Measurements from ENCODE around the gene RNF212.
"Not testable (repeated sequence)": the region's sequence is repeated elsewhere in the genome, so short reads cannot be mapped to it uniquely, and the experiment has no call there.

Gene RNF212, protein sequence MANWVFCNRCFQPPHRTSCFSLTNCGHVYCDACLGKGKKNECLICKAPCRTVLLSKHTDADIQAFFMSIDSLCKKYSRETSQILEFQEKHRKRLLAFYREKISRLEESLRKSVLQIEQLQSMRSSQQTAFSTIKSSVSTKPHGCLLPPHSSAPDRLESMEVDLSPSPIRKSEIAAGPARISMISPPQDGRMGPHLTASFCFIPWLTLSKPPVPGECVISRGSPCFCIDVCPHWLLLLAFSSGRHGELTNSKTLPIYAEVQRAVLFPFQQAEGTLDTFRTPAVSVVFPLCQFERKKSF

DNA sequence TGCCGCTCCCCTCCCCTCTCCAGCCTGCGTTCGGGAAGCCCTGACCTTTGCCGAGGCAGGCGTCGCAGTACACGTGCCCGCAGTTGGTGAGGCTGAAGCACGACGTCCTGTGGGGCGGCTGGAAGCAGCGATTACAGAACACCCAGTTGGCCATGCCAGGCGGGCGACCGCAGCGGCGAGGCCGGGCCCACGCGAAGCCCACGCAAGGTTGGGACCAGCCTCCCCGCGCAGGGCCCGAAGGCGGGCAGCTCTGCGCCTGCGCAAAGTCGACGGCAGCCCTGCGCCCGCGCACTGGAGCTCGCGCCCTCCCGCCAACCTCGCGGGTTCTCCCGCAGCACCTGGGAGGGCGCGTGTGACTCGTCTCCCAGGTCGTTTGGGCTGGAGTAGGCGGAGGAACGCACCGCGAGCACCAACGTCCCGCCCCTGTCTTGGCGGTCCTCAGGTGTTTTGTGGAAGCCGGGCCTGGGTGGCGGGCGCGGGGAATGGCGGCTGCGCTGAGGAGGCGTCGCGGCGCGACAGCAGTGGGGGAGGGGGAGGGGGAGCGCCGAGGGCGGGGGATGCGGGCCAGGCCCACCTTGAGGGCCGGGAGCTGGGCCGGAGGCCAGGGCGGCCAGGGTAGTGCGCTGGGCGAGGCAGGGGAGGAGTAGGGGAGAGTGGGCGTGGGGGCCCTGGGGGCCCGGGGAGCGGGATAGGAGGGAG lies at the start of gene RNF212:
TSS of gene RNF212 (minus strand) at position 254 of the 699 bp plus-strand sequence. CDS start at position 154, 100 bp downstream.
- no peak for DNase-seq

DNA sequence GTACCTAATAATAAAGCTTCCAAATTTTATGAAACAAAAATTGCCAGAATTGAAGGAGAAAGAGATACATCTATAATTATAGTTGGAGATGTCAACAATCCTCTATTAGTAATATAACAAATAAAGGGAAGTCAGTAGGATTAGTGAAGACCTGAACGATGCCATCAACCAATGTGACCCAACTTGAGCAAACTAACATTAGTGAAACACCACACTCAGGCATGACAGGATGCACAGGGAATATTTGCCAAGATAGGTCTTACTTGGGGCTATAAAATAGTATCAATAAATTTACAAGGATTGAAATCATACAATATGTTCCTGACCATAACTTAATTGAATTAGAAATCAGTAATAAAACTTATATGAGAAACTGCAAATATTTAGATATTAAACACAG lies 47.0 kb upstream of the RNF212 start:
- no peak for DNase-seq

DNA sequence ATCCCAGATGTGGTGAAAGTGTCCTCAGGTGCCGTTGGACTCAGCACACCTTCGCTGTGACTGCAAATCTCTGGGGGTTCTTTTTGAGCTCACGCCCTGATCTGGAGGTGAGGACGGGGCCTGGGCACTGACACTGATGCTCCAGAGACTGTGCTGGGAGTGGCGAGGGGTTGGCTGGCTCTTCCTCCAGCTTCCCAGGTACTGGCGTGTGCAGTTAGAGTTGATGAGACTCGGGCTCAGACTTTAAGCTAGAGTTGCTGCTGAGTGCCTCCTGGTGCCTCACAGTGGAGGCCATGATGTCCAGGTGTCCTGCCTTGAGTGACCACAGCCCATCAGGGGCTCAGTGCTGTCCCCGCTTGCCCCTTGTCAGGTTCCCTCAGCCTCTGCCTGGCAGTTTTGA lies 42.7 kb upstream of the RNF212 start:
- DNase-seq, result no peak

DNA sequence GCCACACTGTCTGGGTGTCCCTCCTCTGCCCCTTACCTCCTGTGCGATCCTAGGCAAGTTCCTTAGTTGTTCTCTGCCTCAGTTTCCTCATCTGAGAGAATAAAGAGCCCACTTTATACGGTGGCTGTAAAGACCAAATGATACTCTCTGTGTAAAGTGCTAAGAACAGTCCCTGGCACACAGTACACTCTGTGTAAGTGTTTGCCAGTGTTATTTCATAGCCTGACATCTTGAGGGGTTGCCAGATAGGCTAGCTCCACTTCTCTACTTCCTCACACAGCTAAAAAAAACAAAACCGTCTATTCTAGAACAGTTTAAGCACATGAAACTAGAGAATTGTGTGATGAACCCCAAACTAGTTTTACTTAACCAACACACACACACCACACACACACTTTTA lies 42.0 kb upstream of the RNF212 start:
- no peak for DNase-seq

DNA sequence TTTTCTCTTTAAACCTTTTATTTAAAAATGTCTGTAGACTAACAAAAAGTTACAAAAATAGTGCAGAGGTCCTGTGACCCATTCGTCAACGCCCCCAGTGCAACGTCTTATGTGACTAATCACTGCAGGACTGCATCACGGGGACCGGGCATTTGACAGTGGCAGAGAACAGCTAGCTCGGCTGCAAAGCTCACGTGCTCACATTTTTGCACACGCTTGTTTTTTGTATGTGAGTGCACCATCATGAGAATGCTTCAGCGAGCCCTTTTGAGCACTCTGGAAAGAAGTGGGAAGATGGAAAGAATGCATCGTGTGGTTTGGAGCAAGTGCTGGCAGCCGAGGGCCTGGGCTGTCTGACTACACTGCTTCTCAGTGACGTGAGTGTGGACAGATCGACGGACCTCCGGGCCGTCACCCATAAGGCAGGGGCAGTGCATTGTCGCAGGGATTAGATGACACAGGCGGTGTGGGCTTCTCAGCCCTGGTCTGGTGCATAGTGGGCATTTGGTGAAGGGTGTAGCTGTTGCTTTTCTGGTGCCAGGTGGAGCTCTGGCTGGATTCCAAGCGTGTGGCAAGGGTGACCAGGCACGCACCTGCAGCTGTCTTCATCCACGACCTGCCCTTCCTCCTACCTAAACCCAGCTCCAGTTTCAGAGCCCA lies 41.3 kb upstream of the RNF212 start:
- DNase-seq, result no peak

DNA sequence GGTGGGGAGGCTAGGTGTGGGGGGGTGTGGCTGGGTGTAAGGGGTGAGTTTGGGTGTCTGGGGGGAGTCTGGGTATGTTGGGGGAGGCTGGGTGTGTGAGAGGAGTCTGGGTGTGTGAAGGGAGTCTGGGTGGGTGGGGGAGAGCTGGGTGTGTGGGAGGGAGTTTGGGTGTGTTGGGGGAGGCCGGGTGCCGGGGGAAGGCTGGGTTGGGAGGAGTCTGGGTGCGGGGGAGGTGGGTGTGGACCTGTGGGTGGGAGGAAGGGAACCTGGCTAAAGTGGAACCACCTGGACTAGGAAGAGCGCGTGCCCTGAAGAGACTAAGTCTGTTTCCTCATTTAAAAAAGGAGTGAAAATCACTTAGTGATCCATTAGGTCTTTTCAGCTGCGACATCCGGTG lies 40.8 kb upstream of the RNF212 start:
- DNase-seq, result no peak

DNA sequence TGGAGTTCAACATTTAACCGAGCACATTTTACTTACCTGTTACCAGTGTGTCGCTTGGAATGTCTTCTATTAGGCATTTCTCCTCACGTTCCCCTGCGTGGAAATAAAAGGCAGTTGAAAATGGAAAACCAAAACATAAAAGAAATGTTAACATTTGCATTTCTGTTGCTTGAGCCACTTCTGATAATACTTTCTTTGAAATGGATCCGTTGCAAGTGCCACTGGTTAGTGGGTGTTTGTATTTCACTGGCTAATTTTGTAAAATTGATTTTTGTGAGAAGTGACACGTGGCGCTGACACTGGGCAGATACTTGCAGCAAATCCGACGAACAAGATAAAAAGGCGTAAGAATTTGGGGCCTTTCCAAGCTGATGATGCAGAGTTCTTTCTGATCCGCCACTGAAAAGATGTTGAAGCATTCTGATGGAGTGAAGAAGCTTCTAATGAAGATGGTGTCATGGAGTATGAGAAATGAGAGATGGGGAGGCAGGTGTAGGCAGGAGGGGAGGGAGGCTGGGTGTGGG lies 40.3 kb upstream of the RNF212 start:
- no peak for DNase-seq

DNA sequence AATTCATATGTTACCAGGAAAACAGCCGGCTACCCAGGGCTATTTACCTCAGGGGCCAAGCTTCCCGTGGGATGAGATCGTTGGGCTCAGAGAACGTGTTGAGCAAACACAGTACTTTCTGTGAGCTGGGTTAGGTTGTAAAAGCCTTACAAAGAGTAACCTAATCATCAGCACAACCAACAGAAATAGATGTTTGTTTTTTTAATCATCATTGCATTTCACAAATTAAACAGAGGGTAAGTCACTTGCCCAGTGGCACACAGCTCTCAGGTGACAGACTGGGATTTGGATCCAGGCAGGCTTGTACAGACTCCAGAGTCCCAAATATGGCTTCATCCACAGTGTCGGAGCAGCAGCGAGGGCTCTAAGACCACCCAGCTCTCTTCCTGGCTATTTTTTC lies 38.9 kb upstream of the RNF212 start:
- no peak for DNase-seq

DNA sequence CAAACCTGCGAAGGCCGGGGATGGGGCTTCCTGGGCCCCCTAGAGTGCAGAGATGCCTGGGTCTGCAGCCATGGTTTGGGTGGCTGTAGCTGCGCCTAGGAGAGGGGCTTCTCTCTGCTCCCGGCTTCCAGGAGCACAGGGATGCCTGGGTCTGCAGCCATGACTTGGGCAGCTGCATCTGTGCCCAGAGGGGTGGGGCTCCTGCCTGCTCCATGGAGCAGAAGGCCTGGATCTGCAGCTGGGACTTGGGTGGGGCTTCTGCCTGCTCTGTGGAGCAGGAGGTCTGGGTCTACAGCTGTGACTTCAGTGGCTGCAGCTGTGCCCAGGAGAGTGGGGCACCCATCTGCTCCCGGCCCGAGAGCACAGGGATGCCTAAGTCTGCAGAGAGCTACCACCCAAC lies 38.2 kb upstream of the RNF212 start:
- DNase-seq, result no peak

DNA sequence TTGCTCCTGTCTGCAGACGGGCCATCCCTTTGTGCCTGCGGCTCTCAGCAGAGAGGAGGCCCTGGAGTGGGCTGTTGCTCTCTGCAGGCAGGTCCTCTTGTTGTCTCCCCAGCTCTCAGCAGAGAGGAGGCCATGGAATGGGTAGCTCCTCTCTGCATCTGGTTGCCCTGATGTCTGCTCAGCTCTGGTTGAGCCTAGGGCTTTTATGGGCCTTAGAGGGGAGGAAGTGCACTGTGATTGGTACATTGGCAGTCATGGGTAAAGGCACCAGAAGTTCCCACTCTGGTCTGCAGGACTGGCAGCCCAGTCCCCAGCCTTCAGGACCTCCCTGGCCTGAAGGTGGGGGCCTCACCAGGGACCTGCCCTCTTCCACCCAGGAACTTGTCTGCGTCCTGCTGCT lies 37.5 kb upstream of the RNF212 start:
- no peak for DNase-seq

DNA sequence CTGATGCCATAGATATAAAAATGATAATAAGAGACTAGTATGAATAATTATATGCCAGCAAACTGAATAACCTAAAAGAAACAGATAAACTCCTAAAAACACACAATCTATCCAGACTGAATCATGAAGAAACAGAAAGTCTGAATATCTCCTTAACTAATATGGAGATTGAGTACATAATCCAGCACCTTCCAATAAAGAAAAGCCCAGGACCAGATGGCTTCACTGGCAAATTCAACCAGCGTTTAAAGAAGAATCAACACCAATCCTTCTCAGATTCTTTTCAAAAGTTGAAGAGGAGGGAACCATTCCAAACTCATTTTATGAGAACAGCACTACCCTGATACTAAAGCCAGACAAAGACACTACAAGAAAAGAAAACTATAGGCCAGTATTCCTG lies 26.5 kb upstream of the RNF212 start:
- no peak for DNase-seq

DNA sequence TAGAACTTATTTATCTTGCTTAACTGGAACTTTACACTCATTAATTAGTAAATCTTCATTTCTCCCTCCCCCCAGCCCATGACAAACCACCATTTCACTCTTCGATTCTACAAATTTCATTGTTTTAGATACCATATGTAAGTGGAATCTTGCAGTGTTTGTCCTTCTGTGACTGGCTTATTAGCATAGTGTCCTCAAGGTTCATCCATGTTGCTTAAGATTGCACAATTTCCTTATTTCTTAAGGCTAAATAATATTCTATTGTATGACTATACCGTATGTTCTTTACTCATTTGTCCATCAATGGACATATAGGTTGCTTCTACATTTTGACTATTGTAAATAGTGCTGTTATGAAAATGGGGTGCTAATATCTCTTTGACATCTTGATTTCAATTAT lies 24.5 kb upstream of the RNF212 start:
- no peak for DNase-seq

DNA sequence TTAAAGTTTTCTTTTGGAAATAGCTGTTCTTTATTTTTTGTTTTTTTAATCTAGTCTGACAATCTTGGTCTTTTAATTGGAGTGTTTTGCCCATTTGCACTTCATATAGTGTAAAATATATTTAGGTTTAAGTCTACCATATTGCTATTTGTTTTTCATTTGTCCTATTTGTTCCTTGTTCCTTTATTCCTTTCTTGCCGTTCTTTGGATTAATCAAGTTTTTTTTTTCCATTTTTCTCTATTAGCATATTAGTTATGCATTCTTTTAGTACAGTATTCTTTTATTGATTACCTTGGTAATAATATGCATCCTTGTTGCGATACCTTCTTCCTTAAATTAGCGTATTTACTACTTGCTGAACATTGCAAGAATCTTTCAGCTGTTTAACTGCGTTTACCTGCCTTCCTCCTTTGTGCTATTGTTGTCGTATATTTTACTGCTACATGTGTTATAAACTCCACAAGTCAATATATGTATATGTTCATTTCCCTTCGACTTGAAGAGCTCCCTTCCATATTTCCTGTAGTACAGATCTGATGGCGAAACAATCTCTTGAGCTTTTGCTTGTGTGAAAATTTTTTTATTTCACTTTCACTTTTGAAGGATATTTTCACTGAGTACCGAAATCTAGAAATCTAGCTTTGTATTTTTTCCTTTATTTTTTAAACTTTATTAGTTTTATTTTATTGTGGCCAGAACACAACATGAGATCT lies 23.9 kb upstream of the RNF212 start:
- no peak for DNase-seq

DNA sequence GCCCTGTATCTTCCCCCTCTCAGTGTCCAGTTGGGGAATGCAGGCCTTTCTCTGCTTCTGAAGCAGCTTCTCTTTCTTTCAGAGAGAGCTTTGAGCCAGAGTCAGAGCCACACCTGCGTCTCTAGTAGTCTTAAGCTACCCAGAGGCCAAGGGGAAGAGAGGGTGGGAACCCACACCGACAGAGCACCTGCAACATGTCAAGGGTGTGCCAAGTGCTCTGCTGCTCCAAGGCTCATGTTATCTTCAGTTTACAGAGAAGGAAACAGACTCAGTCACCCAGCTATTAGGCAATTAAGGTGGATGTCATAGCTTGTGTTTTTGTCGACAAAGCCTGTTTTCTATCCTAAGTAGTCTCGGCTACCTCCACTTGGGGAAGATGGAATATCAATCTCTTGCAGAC lies 22.7 kb upstream of the RNF212 start:
- DNase-seq, result no peak

DNA sequence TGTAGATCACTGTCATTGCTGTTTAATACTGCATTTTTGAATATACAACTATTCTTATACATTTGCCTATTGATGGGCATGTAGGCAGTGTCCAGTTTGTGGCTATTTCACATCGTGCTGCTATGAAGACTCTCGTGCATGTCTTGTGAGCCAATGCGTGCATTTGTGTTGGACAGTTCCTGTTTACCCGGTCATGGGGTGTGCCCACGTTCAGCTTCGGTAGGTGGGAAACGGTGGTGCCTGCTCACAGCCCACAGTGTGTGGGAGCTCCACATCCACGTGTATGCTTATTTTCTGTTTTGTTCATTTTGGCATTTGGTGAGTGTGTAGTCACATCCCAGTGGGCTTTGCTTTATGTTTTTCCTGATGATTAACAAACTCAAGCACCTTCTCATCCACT lies 19.7 kb upstream of the RNF212 start:
- no peak for DNase-seq

DNA sequence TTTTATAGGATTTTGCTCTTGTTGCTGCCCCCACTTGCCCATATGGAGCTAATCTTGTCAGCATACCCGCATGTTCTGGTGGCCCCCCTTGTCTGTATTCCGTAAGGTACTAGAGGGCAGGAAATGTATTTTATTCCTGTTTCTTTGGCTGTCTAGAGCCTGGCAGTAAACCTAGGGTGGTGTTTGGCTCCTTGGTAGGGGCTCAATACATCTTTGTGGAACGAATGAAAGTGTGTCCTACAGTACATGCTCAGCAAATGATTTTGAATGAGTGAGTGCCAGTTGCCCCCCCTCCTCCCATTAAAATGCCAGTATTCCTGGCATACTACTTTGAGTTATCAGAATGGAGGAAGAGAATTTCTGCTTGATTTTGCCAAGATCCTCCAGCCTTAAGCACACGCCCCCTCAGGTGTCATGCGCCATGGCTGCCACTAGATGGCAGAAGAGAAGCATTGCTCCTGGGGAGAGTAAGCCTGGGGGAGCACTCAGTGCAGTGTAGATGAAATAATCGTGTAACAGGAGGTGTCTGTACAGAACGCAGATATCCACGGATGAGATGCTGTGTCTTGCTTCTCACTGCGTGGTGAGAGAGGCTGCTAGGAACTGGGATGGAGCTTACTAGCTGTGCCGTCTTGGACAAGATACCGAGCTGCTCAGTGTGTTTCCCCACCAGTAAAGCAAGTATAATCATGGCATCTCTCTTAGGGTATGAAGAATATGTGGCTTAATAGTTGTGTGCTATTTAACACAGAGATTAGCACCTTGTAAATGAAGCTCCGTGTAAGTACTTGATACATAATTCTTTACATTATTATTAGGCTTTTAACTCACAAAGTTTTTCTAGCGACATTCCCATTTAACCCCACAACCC lies 17.2 kb upstream of the RNF212 start:
- no peak for DNase-seq

DNA sequence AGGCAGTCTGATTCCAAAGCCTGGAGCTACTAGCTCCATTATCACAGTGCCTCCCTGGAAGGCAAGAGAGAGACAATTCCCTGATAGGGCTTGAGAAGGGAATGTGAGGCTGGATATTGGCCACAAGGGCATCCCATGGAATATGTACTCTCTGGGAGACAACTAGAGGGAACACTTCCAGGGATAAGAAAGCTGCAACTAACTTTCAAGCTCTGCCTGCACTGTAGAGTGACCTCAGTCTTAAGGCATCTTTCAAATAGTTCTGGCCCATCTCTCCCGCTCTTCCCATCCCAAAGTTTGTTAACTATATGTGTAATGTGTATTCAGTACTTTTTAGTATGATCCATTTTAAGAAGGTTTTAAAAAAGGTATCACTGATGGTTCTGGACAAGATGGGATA lies 13.1 kb upstream of the RNF212 start:
- no peak for DNase-seq

DNA sequence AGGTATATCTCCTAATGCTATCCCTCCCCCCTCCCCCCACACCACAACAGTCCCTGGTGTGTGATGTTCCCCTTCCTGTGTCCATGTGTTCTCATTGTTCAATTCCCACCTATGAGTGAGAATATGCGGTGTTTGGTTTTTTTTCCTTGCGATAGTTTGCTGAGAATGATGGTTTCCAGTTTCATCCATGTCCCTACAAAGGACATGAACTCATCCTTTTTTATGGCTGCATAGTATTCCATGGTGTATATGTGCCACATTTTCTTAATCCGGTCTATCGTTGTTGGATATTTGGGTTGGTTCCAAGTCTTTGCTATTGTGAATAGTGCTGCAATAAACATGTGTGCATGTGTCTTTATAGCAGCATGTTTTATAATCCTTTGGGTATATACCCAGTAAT lies 12.1 kb upstream of the RNF212 start:
- not testable (repeated sequence) for DNase-seq

DNA sequence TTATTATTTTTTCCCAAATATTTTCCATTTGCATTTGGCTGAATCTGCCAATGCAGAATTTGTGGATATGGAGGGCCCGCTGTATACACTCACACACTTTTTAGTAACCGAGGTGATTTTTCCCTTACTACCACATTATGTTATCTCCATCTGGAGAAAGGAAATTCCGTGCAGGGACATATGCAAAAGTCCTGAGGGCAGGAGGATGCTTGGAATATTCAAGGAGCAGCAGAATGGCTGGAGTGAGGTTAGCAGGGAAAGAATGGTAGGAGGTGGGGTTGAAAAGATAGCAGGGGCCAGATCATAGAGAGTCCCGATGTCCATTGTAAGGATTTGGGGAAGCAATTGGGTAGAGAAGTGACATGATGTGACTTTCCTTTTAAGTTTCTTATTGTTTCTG lies 11.5 kb upstream of the RNF212 start:
- no peak for DNase-seq

DNA sequence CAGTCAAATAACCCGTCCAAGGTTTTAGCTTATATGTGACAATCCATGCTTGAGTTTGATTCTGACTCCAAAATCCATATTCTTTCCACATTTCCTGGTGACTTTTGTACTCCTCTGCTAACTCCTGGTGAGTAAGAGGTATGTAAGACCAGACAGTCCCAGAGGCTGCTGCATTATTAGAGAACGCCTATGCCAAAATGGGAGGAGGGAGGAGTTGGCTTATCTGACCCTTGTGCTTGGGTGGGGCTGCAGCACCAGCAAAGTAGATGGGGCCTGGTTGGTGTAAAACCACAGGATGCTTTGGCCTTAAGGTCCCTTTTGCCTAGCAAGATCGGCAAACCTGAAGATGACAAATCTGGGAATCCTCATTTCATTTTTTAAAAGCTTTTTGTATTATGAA lies 9.1 kb upstream of the RNF212 start:
- DNase-seq, result no peak

DNA sequence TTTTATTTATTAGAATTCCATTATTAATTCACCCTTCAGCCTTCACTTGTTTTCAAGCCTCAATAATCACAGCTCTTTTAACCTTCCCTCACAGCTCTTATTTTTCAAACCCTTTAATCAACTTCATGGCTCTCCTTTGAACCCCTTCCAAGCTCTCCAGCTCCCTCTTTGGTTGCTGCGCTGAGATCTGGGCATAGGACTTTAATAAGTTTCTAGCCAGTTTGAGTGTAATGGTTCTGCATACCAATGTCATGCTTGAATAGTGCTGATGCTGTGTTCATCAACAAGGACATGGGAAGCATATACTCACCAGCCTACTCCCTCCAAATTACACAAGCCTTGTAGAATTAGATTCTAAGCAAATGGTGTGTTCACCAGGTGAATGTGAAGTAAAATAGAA lies 3.5 kb upstream of the RNF212 start:
- no peak for DNase-seq

DNA sequence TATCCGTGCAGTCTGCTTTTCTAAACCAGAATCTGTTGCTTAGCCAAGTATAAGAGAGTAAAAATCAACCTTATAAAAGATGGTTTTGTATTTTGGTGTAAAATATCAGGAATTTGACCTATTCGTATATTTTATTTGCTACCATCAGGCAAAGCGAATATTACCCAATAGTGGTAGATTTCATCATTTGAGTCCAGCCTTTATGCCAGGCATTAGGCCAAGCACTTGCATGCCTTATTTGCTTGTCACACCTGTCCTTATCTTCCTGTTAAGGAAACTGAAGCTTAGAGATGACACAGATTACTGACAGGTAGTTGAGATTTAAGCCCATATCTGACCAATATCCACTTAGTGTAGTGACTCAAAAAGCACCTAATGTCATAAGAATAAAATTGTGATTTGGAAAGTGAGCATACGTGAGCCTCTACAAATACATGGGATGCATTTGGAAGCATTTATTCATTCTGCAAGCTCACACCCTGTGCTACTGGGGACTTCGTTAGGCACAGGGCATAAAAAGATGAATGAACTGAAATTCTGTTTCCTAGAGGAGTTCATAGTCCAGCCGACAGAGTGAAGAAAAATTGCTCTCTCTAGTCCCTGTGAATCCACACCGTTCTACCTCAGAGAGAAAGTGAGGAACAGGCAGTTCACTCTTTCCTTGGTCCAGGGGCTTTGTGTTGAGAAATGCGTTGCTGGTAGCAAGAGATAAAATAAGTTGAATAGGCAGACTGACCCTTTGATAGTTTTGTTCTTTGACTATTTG lies 2.3 kb upstream of the RNF212 start:
- DNase-seq, result no peak

Measured in NCI-H524 treated with DMSO at 0.1 percent for 48 hours (cell line).